ENCODE results near the gene ZNF774.
A peak's percentile ranks its signal among the peaks of the same experiment; 100 is the strongest.
"Not testable (repeated sequence)": the region's sequence is repeated elsewhere in the genome, so short reads cannot be mapped to it uniquely, and the experiment has no call there.

Gene ZNF774

DNA sequence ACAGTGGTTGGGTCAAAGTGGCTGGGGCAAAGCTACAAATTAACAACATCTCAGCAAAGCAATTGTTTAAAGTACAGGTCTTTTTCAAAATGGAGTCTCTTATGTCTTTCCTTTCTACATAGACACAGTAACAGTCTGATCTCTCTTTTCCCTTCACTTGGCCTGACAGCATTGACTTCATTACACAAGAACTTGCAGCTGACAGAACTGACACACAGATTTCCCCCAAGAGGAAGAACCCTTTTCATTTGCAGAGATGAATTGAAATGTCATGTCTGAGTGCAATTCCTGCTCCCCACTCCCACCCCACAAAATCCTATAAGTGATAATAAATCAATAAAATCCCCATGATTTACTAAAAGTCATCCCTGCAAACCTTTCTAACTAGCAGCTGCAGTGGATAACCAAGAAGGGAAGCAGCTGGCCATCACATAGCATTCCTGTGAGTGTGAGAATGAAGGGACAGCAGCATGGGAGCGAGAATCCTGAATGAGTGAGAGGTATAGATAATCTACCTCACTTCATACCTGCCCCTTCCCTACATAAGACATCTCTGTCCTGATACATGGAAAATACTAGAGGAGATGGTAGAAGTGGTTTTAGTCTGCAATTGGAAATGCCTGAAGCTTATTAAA lies 4.5 kb upstream of the ZNF774 start:
- not testable (repeated sequence) for DNase-seq (ENCODE audit: low spot score)

DNA sequence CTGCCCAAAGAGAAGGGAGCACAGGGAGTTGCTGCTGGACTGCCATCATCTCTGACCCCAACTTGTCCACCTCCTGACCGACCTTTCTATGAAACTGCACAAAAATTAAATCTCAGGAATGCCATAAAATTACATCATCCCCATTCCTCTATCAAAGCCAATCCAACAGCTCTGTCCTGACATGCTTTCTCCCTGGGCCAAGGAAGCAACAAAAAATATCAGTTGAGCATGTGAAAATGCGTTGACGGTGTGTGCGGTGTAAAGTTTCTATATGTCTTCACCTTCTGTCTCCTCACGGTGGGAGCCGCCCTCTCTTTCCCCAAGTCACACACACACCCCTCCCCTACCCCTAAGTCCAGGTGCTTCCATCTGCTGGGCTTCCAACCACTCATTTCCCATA lies 3.6 kb upstream of the ZNF774 start:
- DNase-seq (ENCODE audit: low spot score) = no peak

DNA sequence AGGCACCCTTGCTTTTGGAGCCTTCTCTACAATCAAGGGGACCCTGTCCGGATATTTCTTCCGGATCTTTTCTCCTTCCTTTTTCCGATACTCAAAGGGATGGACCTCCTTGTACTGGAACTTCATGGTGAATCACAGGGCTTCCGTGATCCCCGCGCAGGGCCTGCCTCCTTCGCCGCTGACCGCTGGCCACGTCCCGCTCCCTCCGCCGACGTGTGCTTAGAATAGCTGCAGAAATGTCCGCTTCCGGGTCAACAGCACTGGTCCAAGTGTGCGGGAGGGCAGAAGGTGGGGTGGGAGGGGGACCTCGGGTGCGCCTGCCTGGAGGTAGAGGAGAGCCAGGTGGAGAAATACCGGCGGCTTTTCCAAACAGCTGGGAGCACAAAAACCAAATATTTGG lies 3.0 kb upstream of the ZNF774 start:
- no peak for DNase-seq (ENCODE audit: low spot score)

DNA sequence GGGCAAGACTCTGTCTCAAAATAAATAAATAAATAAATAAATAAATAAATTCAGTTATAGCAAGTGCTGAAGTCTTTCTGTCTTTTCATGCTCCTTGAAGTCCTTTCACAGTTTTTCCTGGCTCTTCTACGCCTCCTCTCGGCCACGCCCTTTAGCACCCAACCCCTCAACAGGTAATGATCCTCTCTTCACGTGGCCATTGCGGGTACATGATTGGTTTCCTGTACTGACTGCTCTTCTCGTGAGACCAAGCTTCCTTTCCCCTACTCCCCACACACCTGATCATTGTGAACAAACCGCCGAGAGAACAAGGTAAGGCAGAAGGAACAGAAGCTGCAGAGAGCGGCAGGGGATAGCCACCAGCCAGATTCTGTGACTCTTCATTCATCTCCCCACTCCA lies 2.3 kb upstream of the ZNF774 start:
- no peak for DNase-seq (ENCODE audit: low spot score)

DNA sequence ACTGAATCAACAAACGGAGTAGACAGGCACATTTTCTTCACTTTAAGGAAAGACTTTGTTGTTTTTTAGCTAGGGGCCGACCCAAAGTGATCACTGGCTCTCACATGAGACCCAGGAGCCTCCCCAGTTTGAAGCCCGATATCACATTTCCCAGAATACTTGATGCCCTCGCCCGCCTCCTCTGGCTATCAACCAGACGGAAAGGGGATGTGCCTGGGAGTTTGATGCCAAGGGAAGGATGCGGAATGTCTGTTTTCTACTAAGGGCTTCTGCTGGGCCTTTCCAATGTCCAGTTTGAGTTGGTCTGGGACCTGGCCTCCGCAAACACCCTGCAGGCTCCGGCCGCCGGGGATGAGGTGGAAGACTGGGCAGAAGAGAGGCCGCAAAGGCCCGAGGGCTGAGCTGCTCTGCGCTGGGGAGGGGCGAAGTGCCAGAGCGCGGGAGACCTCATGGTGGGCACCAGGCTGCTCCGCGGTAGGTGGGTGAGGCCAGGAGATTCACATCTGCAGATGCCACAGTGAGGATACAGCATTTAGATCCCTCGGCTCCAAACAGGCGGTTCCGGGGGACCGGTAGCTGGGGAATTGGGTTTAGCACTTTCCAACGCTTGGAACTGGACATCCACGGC lies 491 bp upstream of the ZNF774 start:
- no peak for DNase-seq (ENCODE audit: low spot score)

DNA sequence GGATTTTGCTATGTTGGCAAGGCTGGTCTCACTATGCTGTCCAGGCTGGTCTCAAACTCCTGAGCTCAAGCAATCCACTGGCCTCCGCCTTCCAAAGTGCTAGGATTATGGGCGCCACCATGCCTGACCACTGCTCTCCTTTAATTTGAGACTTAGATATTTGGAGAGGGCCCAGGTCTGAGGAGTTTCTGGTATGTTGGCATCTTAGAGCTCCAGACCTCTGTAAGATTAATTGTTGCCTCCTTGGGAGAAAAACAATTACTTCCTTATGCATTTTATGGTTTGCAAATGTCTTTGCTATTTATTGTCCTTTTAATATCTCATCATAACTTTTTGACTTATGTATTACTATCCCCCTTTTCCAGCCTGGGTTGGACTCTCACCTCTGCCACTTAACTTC lies 2.9 kb downstream of the ZNF774 start:
- no peak for DNase-seq (ENCODE audit: low spot score)

DNA sequence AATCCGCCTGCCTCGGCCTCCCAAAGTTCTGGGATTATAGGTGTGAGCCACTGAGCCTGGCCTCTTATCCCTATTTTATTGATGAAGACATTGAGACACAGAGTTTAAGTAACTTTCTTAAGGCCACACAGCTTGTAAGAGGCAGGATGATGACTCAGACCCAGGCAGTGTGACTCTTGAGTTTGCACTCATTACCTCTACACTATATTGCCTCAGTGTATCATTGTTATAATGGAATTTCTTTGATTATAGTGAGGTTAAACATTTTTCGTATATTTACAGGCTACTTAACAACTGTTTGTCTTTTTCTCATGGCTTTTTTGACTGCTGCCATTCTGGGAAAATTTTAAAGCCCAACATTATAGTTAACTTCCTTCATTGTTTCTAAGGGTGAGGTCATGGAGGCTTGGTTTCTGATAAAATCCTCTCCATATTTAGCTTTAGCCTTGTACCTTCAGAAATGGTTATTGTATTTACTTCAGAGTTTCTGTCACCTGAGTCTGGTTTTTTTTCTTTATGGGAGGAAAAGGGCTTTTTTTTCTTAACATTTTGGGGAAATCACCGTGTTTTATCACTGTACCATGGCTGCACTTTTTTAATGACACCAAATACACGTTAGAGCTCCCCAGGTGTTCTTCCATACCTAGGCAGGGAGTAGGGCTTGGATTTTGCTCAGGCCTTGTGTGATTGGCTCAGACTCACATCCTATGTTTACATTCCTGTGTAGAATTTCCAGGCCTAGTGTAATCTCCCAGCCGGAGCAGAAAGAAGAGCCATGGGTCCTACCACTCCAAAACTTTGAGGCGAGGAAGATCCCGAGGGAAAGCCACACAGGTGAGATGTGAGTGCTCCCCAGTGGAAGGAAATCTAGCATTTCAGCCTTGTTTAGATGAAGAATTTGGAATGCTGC lies 6.3 kb downstream of the ZNF774 start:
- no peak for DNase-seq (ENCODE audit: low spot score)

DNA sequence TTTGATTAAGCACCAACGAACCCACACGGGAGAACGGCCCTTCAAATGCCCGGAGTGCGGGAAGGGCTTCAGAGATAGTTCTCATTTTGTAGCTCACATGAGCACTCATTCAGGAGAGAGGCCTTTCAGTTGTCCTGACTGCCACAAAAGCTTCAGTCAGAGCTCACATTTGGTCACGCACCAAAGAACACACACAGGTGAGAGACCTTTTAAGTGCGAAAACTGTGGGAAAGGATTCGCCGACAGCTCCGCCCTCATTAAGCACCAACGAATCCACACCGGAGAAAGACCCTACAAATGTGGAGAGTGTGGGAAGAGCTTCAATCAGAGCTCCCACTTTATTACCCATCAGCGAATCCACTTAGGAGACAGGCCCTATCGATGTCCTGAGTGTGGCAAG lies 8.7 kb downstream of the ZNF774 start:
- no peak for DNase-seq (ENCODE audit: low spot score)

DNA sequence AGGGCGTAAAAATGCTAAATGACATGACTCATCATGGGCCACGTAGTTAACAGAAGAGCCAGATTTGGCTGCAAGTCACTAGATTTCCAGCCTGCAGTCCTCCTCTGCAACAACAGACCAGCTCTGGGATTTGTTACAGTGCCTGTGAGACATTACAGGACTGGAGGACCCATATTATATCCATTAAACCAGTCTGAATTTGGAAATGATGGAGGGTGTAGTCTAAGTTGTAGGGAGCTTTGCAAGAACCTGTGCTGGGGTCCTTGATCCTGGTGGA lies 10.8 kb downstream of the ZNF774 start:
- peak; percentile 50 for DNase-seq (ENCODE audit: low spot score)

DNA sequence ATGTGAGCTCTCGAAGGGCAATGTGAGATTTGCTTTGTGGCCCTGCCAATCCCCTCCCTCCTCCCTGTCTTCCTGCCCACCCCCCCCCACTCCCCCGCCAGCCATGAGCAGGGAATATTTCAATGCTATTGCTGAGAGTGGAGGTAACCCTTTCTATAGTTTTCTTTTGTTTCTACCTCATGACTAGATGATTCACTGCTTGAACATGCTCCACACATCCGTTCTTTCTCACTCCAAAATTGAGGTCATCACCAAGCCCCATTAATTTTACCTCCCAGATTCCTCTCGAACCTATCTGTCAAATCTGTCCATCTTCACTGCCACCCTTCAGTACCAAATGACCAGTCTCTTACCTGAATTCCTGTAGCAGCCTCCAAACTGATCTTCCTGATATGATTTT lies 12.2 kb downstream of the ZNF774 start:
- no peak for DNase-seq (ENCODE audit: low spot score)

DNA sequence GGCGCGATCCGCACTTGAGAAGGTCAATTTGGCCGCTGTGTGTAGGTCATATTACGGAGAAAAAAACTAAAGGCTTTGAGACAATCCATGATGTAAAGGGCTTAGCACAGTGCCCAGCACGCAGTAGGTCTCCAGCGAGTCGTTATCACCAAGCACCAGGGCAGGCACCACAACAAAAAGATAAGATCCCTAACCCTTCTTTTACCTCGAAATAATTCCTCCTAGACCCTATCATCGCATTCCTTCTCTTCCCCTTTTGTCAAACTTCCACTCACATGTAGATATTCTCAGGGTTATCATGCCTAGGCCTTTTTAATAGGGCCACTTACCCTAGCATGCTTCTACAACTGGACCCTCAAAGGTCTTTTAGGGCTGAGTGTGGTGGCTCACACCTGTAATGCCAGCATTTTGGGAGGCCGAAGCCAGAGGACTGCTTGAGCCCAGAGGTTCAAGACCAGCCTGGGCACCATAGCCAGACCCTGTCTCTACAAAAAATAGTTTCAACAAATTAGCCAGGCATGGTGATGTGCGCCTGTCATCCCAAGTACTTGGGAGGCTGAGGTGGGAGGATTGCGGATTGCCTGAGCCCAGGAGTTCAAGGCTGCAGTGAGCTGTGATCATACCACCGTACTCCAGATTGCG lies 13.5 kb downstream of the ZNF774 start:
- no peak for DNase-seq (ENCODE audit: low spot score)

DNA sequence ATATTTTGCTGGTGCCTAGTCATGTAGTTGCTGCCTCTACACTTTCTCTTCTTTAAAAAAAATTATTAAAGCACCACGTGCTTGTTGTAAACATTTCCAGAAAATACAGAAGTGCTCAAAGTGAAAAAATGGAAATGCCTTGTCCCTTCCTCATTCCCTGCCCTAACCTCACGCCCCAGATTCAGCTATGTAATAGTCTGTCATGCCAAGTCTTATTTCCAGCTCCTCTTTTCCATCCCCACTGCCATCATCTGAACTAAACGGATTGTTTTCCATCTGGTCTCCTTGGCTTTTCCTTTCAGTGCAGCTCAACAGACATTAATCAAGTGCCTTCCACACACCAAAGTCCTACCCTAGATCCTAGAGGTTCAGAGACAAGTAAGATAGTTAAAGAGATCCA lies 15.5 kb downstream of the ZNF774 start:
- DNase-seq (ENCODE audit: low spot score) = no peak

DNA sequence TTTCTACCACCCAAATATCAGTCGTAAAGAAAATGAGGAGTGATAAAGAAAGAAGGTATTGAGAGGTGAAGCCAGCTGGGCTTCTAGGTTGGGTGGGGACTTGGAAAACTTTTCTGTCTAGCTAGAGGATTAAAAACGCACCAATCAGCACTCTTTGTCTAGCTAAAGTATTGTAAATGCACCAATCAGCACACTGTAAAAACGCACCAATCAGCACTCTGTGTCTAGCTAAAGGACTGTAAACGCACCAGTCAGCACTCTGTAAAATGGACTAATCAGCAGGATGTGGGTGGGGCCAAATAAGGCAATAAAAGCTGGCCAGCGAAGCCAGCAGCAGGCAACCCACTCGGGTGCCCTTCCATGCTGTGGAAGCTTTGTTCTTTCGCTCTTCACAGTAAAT lies 23.0 kb downstream of the ZNF774 start:
- DNase-seq (ENCODE audit: low spot score) = no peak

DNA sequence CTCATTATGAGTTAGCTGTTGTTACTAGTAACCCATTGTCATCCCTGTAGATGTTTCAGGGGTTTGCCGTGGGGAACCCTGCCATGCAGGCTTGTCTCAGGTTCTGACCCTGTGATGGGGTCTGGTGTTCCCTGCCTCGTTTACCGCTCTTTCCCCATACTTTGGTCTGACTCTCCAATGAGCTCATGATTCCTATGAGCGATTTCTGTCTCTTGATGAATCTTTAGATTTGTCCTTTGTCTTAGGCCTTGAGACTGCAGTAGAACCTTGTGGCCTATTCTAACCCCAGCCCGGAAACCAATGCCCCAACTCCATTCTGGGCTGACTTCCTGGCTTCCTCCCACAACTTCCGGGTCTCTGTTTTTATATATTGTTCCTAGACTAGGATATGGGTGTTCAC lies 24.7 kb downstream of the ZNF774 start:
- DNase-seq (ENCODE audit: low spot score) = no peak

DNA sequence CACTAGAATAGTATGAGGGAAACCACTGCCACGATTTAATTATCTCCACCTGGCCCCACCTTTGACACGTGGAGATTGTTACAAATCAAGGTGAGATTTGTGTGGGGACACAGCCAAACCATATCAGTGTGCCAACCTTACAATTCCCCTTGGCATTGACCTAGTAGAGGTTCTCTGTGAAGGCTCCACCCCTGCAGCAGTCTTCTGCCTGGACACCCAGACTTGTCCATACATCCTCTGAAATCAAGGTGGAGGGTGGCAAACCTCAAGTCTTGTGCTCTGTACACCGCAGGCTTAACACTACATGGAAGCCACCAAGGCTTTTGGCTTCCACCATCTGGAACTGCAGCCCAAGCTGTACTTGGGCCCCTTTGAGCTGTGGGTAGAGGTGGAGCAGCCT lies 27.2 kb downstream of the ZNF774 start:
- DNase-seq (ENCODE audit: low spot score) = no peak

DNA sequence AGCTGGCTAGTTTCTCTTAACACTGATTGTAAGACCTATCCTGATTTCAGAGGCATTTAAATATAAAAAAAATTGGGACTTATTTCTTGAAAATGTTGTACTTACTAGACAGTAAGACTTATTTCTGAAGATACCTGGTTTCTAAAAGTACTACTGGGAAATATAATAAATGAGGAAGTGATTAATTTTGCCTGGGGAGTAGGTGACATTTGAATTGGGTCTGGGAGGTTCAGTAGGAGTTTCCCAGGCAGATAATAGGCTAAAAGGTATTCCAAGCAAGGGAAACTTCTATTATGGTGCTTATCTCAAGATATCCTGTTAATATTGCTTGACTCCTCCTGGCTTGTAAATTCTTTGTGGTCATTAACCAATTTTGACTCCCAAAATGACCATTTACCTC lies 29.4 kb downstream of the ZNF774 start:
- no peak for DNase-seq (ENCODE audit: low spot score)

DNA sequence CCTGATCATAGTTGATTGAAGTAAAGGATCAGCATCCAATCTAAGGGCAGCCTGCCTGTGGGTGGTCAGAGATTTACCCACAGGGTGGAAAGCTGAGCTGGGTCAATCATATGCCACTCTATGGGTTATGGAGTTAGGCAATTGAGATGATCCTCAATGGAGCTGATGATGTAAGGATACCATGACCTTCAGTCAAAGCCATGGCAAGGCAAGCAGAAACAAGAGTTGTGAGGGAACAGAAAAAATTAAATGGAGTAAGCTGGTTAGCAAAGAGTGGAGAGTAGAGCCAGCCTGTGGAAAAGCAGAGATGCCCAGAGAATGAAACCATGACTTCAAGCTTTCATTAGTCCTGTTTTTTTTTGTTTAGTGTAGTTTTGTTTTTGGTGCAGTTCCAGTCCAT lies 30.2 kb downstream of the ZNF774 start:
- no peak for DNase-seq (ENCODE audit: low spot score)

DNA sequence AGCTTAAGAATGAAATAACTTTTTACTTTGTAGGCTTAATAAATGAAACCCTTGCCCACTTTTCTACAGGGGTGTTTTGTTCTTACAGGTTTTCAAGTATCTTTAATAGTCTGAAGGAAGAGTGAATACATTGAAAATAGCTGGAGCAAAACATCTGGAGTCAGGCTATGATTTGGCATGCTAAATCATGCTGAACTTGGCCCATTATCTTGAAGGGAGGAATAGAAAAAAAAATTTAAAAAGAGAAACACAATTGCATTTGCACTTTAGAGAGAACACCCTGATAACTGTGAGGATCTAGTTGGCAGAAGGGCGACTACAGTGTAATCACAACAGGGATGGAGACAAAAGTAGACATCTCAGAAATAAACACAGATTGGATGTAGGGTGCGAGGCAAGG lies 34.1 kb downstream of the ZNF774 start:
- DNase-seq (ENCODE audit: low spot score) = no peak

DNA sequence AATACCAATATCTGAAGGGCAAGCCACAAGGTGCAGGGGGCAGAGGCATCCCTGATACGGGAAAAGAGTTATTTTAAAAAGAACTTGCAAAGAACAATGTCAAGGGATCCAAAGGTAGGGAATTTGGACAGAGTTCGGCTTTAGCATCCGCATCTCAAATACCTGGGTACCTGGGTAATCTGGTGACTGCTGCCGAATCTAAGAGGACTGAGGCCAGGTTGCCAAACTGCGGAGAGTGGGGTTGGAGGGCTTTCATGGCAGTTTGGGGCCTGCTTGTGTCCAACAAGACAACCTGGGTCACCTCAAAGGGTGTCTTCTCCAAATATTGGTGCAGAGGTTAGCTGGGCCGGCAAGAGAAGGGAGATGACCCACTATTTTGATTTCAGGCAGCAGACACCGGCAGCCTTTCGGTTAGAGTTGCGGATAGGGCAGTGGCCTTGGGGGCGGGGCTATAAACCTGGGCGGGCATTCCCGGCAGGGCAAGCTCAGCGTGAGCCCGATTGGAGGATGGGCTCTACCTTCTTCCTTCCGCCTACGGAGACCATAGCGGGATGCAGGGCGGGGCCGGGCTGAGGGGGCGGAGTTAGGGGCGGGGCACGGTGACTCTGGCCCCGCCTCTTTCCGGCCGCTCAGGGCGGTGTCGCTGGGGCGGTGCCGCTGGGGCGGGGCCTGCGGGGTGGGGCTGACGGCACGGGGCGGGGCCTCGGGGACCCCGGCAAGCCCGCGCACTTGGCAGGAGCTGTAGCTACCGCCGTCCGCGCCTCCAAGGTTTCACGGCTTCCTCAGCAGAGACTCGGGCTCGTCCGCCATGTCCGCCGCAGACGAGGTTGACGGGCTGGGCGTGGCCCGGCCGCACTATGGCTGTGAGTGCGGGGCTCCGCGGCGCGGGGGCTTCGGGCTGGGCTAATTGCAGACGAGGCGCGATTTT lies 35.7 kb downstream of the ZNF774 start, which contains the start of gene IQGAP1:
Gene IQGAP1, plus strand, starts transcription at position 709 of the 928 bp plus-strand sequence. Its CDS starts 100 bp downstream, at position 809.
- peak; percentile 96 for DNase-seq (ENCODE audit: low spot score)

DNA sequence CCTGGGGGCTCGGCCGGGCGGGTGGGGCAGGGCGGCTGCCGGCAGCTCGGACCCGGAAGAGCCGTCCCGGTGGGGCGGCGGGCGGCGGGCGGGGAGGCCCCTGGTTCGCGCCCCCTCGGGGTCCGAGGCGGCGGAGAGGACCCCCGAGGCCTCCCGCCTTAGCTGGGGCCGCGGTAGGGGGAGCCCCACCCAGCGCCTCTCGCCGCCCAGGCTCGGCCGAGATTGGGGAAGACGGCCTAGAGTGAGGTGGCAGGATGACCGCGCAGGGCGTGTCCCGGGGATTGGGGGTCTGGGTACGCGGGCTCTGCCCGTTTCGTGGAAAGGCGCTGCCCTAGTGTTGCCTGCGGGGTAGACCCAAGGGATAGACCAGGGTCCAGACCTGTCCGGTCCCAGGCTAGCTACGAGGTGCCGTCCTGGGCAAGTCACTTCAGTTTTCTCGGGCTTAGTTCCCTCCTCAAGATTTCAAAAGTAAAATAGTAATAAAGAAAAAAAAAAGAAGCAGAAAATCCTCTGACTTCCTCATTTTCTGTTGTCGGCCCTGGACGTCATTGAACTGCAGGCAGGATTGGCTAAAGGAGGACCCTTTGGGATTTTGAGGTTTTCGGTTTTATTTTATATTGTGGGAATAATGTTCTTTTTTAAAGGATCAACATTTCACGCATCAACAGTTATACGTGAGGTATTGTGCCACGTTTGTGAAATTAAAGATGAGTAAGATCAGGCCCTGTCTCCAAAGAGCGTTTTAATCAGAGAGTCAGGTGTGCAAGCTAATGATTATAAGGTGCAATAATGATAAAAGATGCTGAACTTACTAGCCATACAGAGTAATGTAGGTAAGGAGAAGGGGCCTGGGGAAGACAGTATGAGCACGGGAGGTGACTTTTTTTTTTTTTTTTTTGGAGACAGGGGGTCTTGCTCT lies 36.6 kb downstream of the ZNF774 start:
- peak; percentile 30 for DNase-seq (ENCODE audit: low spot score)

DNA sequence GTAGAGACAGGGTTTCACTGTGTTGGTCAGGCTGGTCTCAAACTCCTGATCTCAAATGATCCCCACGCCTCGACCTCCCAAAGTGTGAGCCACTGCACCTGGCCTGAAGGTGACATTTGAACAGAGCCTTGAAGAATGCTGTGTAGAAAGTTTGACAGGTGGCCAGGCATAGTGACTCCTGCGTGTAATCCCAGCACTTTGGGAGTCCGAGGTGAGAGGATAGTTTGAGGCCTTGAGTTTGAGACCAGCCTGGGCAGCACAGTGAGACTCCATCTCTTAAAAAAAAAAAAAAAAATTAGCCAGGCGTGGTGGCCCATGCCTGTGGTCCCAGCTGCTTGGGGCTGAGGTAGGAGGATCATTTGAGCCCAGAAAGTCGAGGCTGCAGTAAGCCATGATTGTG lies 37.4 kb downstream of the ZNF774 start:
- DNase-seq (ENCODE audit: low spot score) = no peak

Measured in putamen (tissue), 1 donor.